Gastroesophageal sphincter (tissue), 4 donors: ENCODE data around the gene FBXO4. TPM values are rescaled to one million over a fixed set of nuclear protein-coding genes. Genes with fewer than 3 reads are reported as not detected.

Experiments used
- ATAC-seq: fragments of 150-250 bp; one replicate; pipeline ENCODE4 v1.9.1; 2016; ENCODE audit warnings: mild to moderate bottlenecking, moderate library complexity
- H3K27ac ChIP-seq, 4 donors: fragments of 200-600 bp; sonication (generic) in 3 of 4; 1 replicate in 3 of 4; 2 replicates in 1 of 4; pipeline ENCODE4 v1.5.1; 2016 to 2019
- H3K27me3 ChIP-seq: fragments of 200-600 bp; sonication (generic); one replicate; pipeline ENCODE4 v1.5.1; 2019
- H3K36me3 ChIP-seq, 2 donors: fragments of 200-600 bp; sonication (generic); one replicate each; pipeline ENCODE4 v1.5.1; 2019; ENCODE audit warnings: control low read depth in 1 of 2
- H3K4me1 ChIP-seq, 3 donors: fragments of 200-600 bp; sonication (generic); 1 replicate in 2 of 3; 2 replicates in 1 of 3; pipeline ENCODE4 v1.5.1; 2016 to 2019; ENCODE audit warnings: control low read depth in 2 of 3
- H3K4me3 ChIP-seq, 2 donors: fragments of 200-600 bp; sonication (generic); one replicate each; pipeline ENCODE4 v1.5.1; 2019; ENCODE audit warnings: mild to moderate bottlenecking in 1 of 2, moderate library complexity in 1 of 2
- H3K9me3 ChIP-seq, 3 donors: fragments of 200-600 bp; sonication (generic); one replicate each; pipeline ENCODE4 v1.5.1; 2017 to 2019; ENCODE audit warnings: control low read depth in 2 of 3
- EP300 ChIP-seq: sonication (generic); formaldehyde crosslinking; IDR thresholded peaks from one replicate; pipeline ENCODE4 v1.6.1; 2017; ENCODE audit warnings: antibody characterized with exemption, mild to moderate bottlenecking
- POLR2A ChIP-seq, 2 donors: fragments of 450-650 bp; IDR thresholded peaks; one replicate each; pipeline ENCODE4 v1.6.1; 2017; ENCODE audit warnings: antibody characterized with exemption in 2 of 2, mild to moderate bottlenecking in 2 of 2, moderate library complexity in 1 of 2
- POLR2AphosphoS5 ChIP-seq: sonication (generic); formaldehyde crosslinking; IDR thresholded peaks from one replicate; pipeline ENCODE4 v1.6.1; 2017; ENCODE audit warnings: antibody characterized with exemption
- WGBS, 2 donors: methylation state at CpG; one replicate each; pipeline ENCODE4 v1.1.5; 2018; ENCODE audit warnings: low coverage in 1 of 2; 5-methylcytosine and 5-hydroxymethylcytosine counted together
- total RNA-seq, 4 donors: library from RNA; depleted of rRNA; stranded (reverse); fragments of >200 nt; gene quantifications; one replicate each; pipeline ENCODE4 v1.1.0, GENCODE V29; 2016
- TF ChIP-seq, protein P1 (sequence below), 4 experiments: fragments of 200-600 bp in 2 of 4; fragments of 450-650 bp in 2 of 4; sonication (generic) in 1 of 4; IDR thresholded peaks; one replicate each; pipeline ENCODE4 v1.5.1; 2017 to 2019; ENCODE audit warnings: antibody characterized with exemption in 4 of 4, mild to moderate bottlenecking in 2 of 4, moderate library complexity in 2 of 4

Gene FBXO4
- total RNA-seq, 4 donors from 2014 or later, result 6.3 to 9.6 (median 7.9) TPM

DNA sequence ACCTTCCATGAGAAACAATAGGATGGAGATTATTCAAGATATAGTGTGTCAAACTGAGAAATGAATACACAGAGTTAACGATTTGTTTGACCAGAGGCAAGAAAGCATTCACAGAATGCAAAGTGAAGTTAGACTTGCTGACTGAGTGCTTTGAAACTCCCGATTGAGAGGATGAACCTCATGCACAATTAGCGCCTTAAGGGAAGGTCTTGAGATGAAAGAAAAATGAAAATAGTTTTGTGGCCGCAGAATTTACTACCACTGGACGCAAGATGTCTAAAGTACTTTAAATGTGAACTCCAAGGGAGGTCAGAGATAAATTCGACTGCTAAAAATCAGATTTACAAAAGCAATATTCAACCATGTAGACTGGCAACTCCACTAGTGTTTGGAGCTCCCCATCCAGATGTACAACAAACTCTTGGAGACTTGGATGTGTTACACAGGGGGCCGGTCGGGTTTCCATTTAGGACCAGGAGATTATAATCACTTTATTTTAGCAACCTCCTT is 21.6 kb upstream of the FBXO4 start:
- Histone ChIP-seq H3K36me3 (peaks cover 0 to 18% of the 10 kb centered on the region in 2 donors), H3K4me1 (peaks cover 5 to 45% (median 6%) of the 10 kb centered on the region in 3 donors), H3K4me3 (peak overlapping the region; percentile 33 to 66), H3K9me3 (no peaks in the 10 kb centered on the region), H3K27ac (peak overlapping the region; percentile 70 to 91 (median 89)), H3K27me3 (no peaks in the 10 kb centered on the region)
- WGBS, 2 donors, result 31 to 50% methylated on average over 6 to 8 of the region's 8 CpGs
- ATAC-seq, result no peak
- no peak for TF ChIP-seq EP300
- no peak for TF ChIP-seq POLR2AphosphoS5
- TF ChIP-seq, protein P1, sequence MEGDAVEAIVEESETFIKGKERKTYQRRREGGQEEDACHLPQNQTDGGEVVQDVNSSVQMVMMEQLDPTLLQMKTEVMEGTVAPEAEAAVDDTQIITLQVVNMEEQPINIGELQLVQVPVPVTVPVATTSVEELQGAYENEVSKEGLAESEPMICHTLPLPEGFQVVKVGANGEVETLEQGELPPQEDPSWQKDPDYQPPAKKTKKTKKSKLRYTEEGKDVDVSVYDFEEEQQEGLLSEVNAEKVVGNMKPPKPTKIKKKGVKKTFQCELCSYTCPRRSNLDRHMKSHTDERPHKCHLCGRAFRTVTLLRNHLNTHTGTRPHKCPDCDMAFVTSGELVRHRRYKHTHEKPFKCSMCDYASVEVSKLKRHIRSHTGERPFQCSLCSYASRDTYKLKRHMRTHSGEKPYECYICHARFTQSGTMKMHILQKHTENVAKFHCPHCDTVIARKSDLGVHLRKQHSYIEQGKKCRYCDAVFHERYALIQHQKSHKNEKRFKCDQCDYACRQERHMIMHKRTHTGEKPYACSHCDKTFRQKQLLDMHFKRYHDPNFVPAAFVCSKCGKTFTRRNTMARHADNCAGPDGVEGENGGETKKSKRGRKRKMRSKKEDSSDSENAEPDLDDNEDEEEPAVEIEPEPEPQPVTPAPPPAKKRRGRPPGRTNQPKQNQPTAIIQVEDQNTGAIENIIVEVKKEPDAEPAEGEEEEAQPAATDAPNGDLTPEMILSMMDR (IDR thresholded peaks at IDR 0.05), result no peak
- TF ChIP-seq POLR2A (IDR thresholded peaks at IDR 0.05), result no peak

DNA sequence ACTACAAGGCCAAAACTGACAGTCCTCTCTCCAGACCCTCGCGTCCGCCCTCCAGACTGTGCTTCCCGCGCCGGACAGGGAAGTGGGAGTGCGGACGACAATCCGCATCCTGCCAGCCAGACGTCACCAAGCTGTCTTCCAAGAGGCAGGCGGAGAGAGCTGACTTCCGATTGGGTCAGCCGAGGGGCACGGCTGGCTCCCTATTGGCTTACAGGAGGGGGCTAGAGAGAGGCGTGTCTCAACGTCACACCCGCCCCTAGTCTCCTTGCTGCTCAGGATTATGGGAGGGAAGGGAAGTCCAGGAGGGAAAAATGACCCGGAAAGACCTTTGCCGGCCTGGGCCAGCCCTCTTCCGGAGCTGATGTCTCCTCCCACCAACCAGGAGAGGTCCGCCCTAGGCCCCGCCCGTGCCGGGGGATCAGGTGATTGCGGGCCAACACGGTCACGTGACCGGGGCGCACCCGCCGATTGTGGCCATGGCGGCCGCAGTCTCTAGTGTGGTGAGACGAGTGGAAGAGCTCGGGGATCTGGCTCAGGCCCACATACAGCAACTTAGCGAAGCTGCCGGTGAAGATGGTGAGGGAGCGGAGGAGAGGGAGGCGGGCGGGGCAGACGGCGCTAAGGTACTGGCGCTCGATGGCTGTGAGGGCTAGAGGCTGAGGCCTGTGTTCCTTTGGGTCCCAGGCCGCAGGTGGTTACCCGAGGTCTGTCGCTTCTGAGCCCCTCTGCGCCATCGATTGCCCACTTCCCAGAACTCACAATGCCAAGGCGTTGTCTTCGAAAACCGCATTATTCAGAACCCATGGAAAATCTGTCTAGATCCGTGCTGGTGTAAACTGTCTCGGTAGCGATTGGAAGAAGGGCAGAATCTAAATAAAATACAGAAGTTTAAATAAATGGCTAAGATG is 20.9 kb upstream of the FBXO4 start, which contains the start of gene RIMOC1:
RIMOC1 (plus strand) TSS at position 453 of the 908 bp plus-strand sequence; CDS start at position 477, 24 bp downstream.
- peak within 1 kb of the TSS; percentile 77 to 91 (median 89) for H3K27ac ChIP-seq
- ATAC-seq, result peak; percentile 100
- 0 to 1% methylated on average over 5 to 27 of the region's 55 CpGs for WGBS, 2 donors
- no peaks in the 10 kb centered on the region for H3K27me3 ChIP-seq
- peaks cover 5 to 52% (median 8%) of the 10 kb centered on the region in 3 donors for H3K4me1 ChIP-seq
- no peaks in the 10 kb centered on the region for H3K9me3 ChIP-seq
- H3K4me3 ChIP-seq, result peak within 1 kb of the TSS; percentile 51 to 66
- TF ChIP-seq POLR2AphosphoS5, result peak; percentile 98
- TF ChIP-seq, protein P1 (IDR thresholded peaks at IDR 0.05), result peak in 1 of 4 experiments; percentile 8
- peak; percentile 89 for TF ChIP-seq POLR2A (IDR thresholded peaks at IDR 0.05)
- no peak for TF ChIP-seq EP300
- H3K36me3 ChIP-seq, result peaks cover 0 to 25% of the 10 kb centered on the region in 2 donors

DNA sequence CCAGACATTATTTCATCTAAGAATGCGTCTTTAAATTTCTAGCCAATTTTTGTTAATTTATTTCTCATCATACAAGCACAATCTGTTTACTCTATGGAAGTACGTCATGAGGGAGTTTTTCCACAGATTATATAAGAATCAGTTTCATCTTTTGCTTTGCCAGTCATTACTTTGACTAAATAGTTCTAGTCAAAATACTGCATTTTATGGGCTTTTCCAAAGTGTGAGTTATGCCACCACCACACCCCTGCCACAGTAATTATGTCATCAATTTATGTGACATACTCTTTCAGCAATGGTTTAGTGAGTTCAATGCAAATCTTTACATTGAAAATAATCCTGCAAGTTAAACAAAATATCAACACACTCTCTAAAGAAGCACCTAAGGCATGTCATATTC is 18.9 kb upstream of the FBXO4 start:
- TF ChIP-seq EP300 (no peak), POLR2AphosphoS5 (no peak), POLR2A (IDR thresholded peaks at IDR 0.05) (no peak)
- TF ChIP-seq, protein P1 (IDR thresholded peaks at IDR 0.05), result no peak
- no peak overlapping the region for H3K4me3 ChIP-seq
- no peaks in the 10 kb centered on the region for H3K9me3 ChIP-seq
- H3K27ac ChIP-seq, result no peak overlapping the region
- H3K27me3 ChIP-seq, result no peaks in the 10 kb centered on the region
- ATAC-seq, result no peak
- 48 to 58% methylated on average over 2 of the region's 2 CpGs for WGBS, 2 donors
- H3K36me3 ChIP-seq, result peaks cover 4 to 45% of the 10 kb centered on the region in 2 donors
- peaks cover 5 to 54% (median 8%) of the 10 kb centered on the region in 3 donors for H3K4me1 ChIP-seq

DNA sequence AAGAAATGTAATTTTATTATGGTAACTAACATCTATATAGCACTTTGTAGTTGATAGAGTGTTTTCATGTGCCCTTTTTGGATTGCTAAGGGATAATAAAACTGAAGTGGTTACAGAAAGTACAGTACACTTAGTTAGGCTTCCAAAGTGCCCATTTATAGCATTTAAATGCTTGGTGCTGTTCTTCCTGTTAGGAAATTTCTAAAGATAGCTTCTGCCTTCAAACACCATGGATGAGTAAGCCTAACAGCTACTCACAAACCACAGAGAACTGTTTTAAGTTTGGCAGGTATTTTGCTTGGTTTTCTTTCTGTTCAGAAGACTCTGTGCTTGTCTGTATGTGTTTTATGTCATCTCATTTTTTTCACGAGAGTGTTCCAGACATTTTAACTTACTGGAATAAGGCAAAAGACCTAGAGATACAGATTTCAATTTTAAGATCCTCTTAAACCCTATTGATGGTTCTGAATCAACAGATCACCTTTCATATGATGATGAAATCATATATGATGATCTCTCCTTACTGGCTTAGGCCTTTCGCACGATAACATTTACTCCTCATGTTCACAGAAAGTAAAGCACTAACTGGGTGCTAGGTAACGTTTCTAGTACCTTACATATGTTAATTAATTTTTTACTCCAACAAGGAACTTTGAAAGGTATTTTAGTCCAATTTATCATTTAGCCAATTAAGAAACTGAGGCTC is 16.6 kb upstream of the FBXO4 start:
- Histone ChIP-seq H3K4me1 (peaks cover 5 to 50% (median 8%) of the 10 kb centered on the region in 3 donors), H3K4me3 (no peak overlapping the region), H3K27ac (peak overlapping the region in 3 of 4 donors; percentile 39 to 62 (median 49)), H3K36me3 (peaks cover 9 to 69% of the 10 kb centered on the region in 2 donors), H3K9me3 (no peaks in the 10 kb centered on the region), H3K27me3 (no peaks in the 10 kb centered on the region)
- WGBS, 2 donors, result 62 to 73% methylated on average over 4 of the region's 4 CpGs
- TF ChIP-seq POLR2AphosphoS5 (peak; percentile 42), POLR2A (IDR thresholded peaks at IDR 0.05) (no peak), EP300 (no peak)
- TF ChIP-seq, protein P1 (IDR thresholded peaks at IDR 0.05), result no peak
- no peak for ATAC-seq
